BE2C (cell line): ENCODE data around the gene AMER2.
"Not testable (repeated sequence)": the region's sequence is repeated elsewhere in the genome, so short reads cannot be mapped to it uniquely, and the experiment has no call there.

ENCODE experiments used
- DNase-seq: peaks from one replicate; pipeline ENCODE4 v3.0.0-alpha.2; 2020
- H3K27me3 ChIP-seq: fragments of 250-450 bp; sonication (Bioruptor Pico); 2 replicates; pipeline ENCODE4 v1.5.1; 2020; ENCODE audit warnings: mild to moderate bottlenecking
- H3K36me3 ChIP-seq: fragments of 250-450 bp; sonication (Bioruptor Pico); 2 replicates; pipeline ENCODE4 v1.5.1; 2020; ENCODE audit warnings: mild to moderate bottlenecking
- H3K4me1 ChIP-seq: fragments of 250-450 bp; sonication (Bioruptor Pico); 2 replicates; pipeline ENCODE4 v1.5.1; 2020
- H3K4me3 ChIP-seq: 2 replicates; pipeline ENCODE4 v1.5.1; 2011; ENCODE audit warnings: low read depth, low read length
- H3K9me3 ChIP-seq: fragments of 250-450 bp; sonication (Bioruptor Pico); 2 replicates; pipeline ENCODE4 v1.5.1; 2020
- TF ChIP-seq, protein P1 (sequence below): IDR thresholded peaks from 2 replicates; pipeline ENCODE4 v1.5.1; 2012; ENCODE audit warnings: mild to moderate bottlenecking, low read depth, low read length

The AMER2 gene

DNA sequence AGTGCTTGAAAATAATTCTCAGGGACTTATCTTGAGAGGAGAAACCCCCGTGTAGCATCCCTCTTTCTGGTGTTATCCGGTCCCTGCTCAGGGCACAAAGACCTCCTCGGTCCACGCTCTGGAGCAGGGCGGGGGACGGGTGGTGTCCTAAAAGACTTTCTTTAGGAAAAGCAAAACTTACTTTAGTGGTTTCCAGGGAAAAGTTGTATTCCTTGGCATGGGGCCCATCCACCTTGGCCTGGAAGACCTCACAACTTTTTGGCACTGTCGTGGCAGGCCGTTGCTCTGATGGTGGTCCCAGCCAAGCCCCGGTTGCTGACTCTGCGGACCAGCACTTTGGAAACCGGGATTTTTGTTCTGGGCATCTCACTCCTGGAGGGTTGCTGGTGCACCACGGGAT, 2.7 kb downstream of the AMER2 start:
- peaks cover 57% of the 10 kb centered on the region for H3K27me3 ChIP-seq

DNA sequence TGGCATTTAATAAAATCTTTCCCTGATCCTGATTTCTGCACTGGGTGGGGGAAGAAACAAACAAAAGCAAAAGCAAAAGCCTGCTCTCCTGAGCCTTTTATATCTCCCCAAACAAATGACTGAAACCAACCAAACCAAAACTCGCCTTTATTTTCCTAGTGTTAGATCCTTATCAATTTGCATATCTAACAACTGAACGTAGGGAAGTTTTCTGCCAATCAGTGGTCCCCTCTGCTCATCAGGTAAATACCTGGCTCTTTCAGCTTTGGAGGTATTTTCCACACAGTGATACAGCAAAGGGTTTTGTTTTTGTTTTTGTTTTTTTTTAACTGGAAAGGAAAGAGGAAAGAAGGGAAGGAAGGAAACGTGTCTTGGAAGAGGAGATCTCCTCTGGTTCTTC, 3.3 kb downstream of the AMER2 start:
- no peak overlapping the region for H3K4me3 ChIP-seq
- no peak for DNase-seq
- TF ChIP-seq, protein P1, sequence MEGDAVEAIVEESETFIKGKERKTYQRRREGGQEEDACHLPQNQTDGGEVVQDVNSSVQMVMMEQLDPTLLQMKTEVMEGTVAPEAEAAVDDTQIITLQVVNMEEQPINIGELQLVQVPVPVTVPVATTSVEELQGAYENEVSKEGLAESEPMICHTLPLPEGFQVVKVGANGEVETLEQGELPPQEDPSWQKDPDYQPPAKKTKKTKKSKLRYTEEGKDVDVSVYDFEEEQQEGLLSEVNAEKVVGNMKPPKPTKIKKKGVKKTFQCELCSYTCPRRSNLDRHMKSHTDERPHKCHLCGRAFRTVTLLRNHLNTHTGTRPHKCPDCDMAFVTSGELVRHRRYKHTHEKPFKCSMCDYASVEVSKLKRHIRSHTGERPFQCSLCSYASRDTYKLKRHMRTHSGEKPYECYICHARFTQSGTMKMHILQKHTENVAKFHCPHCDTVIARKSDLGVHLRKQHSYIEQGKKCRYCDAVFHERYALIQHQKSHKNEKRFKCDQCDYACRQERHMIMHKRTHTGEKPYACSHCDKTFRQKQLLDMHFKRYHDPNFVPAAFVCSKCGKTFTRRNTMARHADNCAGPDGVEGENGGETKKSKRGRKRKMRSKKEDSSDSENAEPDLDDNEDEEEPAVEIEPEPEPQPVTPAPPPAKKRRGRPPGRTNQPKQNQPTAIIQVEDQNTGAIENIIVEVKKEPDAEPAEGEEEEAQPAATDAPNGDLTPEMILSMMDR = no peak

More for the DNA sequence above, 2.7 kb downstream of the AMER2 start:
- Histone ChIP-seq H3K4me3 (no peak overlapping the region), H3K9me3 (no peaks in the 10 kb centered on the region), H3K36me3 (no peaks in the 10 kb centered on the region), H3K4me1 (no peaks in the 10 kb centered on the region)
- no peak for DNase-seq
- TF ChIP-seq, protein P1 = no peak

DNA sequence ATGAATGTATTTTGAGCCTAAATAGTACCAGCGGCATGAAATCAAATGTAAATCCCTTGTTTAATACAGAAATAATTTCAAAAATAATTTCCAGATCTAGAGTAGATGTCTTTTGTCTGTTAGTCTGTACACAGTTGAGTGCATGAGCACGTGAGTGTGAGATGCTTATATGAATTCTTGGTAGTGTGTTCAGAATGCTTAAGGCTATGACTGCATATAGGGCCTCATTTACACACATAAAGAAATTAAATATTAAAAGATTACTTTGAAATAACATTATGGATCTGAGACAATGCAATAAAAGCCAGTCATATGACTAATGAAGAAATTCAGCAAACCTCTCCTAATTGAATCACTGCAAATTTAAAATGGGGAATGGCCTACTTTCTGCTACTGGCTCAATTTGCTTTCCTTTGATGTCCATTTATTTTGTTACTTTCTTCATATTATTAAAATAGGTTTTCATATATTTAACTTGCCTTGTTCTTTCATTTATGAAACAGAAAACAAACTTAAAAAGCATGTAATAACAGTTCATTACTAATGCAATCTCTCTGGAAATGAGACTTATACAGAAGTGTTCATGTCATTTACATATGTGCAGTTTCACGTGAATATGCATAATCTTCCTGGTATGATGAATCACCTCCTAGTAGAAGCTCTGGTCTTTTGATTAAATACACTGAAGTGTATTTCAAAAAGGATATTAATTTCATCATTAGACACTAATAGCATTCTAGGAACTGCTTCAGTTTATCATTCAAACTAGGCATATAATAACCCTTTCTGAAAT, 4.5 kb downstream of the AMER2 start:
- Histone ChIP-seq H3K9me3 (no peaks in the 10 kb centered on the region), H3K27me3 (peaks cover 46% of the 10 kb centered on the region), H3K36me3 (no peaks in the 10 kb centered on the region), H3K4me3 (no peak overlapping the region), H3K4me1 (no peaks in the 10 kb centered on the region)
- DNase-seq = no peak
- TF ChIP-seq, protein P1 = no peak

More for the DNA sequence above, 3.3 kb downstream of the AMER2 start:
- H3K27me3 ChIP-seq = peaks cover 56% of the 10 kb centered on the region
- no peaks in the 10 kb centered on the region for H3K36me3 ChIP-seq
- no peaks in the 10 kb centered on the region for H3K9me3 ChIP-seq
- H3K4me1 ChIP-seq = no peaks in the 10 kb centered on the region

DNA sequence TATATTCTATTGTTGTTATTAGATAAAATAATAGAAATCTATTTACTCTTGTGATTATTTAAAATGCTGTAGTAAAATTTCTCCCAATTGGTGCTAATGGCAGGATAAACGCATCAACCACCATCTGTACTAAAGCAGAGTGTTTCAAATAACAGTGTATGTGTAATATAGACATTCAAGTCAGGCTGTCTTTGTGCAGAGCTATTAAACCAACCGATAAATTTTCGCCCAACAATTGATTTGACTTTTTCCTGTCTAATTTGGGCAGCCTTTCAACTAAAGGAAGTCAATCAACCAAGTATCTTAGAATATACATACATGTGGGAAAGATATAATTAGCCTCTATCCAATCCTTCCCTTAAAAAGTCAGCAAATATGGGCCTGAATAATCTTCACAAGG, 5.8 kb downstream of the AMER2 start:
- Histone ChIP-seq H3K36me3 (no peaks in the 10 kb centered on the region), H3K4me3 (no peak overlapping the region), H3K27me3 (peaks cover 34% of the 10 kb centered on the region), H3K9me3 (no peaks in the 10 kb centered on the region), H3K4me1 (no peaks in the 10 kb centered on the region)
- TF ChIP-seq, protein P1 = no peak
- no peak for DNase-seq

DNA sequence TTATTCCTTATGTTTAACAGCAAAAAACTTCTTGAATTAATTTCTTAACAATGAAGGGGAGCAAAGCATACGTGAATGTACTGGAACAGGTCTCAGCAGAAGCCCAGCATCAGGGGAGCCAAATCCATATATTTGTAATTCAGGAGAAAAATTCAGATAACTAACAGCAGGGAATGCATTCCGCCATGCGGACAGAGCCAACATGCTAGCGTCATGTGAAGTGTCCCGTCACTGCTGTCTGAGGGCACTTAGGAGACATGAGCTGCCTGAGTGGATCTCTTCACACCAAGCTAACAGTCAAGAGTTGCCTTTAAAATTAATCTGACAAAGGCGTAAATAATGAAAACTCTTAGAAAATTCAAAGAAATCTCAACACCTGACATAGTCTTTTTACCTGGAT, 6.4 kb downstream of the AMER2 start:
- Histone ChIP-seq H3K27me3 (peaks cover 28% of the 10 kb centered on the region), H3K4me1 (no peaks in the 10 kb centered on the region), H3K4me3 (no peak overlapping the region), H3K36me3 (no peaks in the 10 kb centered on the region), H3K9me3 (no peaks in the 10 kb centered on the region)
- no peak for DNase-seq
- TF ChIP-seq, protein P1 = no peak

DNA sequence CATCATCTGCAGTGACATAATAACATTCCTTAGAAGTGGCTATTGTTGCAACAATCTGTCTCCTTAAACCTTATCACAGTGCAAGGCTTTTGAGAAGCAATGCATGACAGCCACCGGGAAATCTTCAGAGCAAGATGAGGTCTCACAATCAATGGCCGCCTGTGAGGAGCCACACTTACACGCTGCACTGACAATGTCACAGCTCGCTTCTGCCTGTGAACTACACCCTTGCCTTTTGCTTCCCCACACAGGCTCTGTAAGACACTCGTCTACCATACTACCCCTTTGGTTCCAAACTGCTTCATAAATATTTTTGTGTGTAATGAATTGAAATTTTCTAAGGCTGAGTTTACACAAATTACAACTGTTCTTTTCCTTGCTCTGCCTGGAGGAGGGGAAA, 6.9 kb downstream of the AMER2 start:
- H3K36me3 ChIP-seq, H3K4me1 ChIP-seq, H3K9me3 ChIP-seq, H3K4me3 ChIP-seq, DNase-seq: not testable (repeated sequence)
- peaks cover 23% of the 10 kb centered on the region for H3K27me3 ChIP-seq
